Medulla oblongata (tissue), 1 donor: Measurements from ENCODE around the gene RHEB.

ENCODE experiments used
- DNase-seq: peaks from one replicate; pipeline ENCODE4 v3.0.0-alpha.2; 2015; ENCODE audit errors: extremely low spot score

Gene RHEB

GRCh38 chr7:151529842-151530241 lies 10.1 kb upstream of the RHEB start:
- DNase-seq = no peak

GRCh38 chr7:151524845-151525244 lies 5.2 kb upstream of the RHEB start:
- no peak for DNase-seq

GRCh38 chr7:151524331-151524730 lies 4.6 kb upstream of the RHEB start:
- DNase-seq = no peak

DNA sequence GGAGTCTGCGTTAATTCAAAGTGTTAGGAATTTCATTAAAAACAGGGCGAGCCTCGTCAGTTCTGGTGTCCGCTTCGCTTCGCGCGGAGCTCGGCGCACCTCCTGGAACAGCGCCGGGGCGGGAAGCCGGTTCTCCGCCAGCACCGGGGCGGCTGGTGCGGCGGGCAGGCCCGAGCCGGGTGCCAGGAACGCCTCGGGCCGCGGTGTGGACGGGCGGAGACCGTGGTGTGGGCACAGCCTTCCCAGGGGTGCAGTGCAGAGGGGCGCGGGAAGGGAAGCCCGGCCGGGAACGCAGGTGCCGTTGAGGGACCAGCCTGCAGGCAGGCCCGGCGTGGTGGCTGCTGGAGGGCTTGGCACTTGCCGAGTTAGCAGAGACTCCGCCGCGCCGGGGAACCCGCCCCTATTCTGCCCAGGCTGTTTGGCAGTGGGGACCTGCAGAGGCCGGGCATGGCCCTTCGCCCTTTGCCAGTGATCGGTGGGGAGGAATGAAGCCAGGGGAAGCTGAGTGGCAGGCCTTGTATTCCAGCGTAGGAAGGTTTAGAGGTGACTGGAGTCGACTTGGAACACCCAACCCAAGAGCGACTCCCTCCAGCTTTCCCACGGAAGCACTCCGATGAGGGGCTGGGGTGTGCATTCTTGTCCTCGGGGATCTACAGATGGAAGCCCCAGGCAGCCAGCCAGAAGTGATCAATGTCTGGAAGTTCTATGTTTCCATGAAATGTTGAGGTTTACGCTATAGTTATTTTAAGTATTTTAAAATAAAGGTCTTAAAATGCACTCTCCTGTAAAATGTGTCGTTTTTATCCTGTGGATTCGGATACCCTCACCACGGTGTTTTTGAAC lies 945 bp upstream of the RHEB start:
- DNase-seq = peak; percentile 34

- peak; percentile 33 for DNase-seq
Observed at GRCh38 chr7:151518947-151519764, 539 bp downstream of the RHEB start.

GRCh38 chr7:151518105-151518946 lies 1.4 kb downstream of the RHEB start:
- peak; percentile 59 for DNase-seq

GRCh38 chr7:151517601-151518104 lies 2.0 kb downstream of the RHEB start:
- DNase-seq = no peak

DNA sequence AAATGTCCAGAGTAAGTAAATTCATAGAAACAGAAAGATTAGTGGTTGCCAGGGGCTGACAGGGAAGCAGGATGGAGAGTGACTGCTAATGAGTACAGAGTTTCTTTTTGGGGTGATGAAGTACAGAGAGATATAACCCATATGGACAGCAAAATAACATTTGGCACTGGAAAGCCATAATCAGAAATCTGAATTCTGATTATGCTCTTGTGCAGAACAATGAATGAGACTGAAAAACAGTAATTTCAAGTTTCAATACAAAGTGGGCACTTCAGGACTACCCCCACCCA lies 4.5 kb downstream of the RHEB start:
- no peak for DNase-seq

- DNase-seq = no peak
Observed at GRCh38 chr7:151514461-151515275, 5.0 kb downstream of the RHEB start.

DNA sequence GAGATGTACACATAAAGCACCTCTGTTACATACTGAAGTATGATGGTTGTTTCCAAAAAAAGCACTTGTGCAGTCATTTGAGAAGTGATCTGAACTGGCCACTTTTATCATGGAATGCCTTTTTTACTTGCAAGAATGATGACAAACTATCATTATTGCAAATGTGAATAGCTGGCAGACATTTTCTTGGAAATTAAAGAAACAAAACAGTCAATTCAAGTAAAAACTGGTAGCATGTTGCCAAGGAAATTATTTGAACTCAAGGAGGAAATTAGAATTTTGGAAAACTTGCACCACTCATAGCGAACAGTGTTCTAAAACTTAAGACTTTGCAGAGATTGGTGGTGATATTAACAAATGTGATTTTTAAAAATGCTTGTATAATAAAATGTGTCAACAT lies 6.6 kb downstream of the RHEB start:
- DNase-seq = no peak

- DNase-seq = no peak
Observed at GRCh38 chr7:151512353-151512752, 7.3 kb downstream of the RHEB start.

DNA sequence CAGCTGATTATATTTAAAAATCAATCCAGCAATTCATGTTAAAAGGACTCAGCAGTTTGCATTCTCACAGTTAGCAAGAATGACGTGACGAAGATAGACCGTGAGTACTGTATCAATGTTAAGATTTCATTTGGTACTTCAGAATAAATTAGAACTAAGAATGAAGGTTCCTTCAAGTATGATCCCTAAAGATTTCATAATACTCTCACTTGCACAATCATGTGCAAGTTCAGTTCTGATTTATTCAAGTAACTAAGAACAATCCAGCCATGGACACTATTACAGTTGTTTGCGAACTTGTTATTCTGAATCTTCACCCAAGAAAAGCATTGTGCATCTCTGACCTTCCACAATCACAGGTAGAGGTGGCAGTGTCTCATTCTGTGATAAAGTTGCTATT lies 7.7 kb downstream of the RHEB start:
- no peak for DNase-seq

DNA sequence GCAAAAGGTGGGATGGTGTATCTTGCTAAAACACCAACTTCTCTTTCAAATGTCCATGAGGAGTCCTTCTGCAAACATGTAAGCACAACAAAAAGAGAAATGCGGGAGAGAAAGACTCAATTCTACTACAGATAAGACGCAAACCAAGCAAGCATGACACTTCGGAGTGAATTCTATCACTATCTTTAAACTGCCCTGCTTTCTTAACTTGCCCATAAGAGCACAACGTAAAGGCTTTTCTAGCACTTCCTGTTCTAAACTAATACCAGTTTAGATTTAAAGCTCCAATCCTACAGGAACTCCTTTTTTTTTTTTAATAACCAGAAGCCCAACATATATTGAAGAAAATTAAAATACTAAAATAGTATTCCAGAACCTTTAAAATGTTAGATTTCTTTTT lies 8.4 kb downstream of the RHEB start:
- no peak for DNase-seq

- DNase-seq = no peak
Observed at GRCh38 chr7:151509670-151510333, 9.9 kb downstream of the RHEB start.

GRCh38 chr7:151508991-151509390 lies 10.7 kb downstream of the RHEB start:
- no peak for DNase-seq

- no peak for DNase-seq
Observed at GRCh38 chr7:151507806-151508205, 11.9 kb downstream of the RHEB start.

DNA sequence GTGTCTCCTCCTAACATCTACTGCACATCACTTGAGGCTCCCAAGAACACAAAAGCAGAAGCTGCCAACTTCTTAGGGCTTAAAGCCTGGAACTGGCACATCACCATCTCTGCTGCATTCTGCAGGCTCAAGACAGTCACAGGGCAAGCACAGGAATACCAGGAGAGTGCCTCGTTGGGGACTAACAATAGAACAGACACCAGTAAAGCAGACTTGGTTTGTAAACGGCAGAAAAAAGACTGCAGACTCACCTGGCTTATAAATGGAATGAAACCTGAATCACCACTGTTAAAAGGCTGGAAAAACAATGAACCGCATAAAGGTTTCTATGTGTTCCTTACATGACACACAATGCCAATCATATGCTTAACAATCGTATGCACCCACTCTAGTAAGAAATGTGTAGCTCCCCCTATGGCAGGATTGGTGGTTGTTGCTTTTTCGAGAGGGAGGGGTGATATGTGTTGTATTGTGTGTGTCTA lies 12.8 kb downstream of the RHEB start:
- peak; percentile 78 for DNase-seq

DNA sequence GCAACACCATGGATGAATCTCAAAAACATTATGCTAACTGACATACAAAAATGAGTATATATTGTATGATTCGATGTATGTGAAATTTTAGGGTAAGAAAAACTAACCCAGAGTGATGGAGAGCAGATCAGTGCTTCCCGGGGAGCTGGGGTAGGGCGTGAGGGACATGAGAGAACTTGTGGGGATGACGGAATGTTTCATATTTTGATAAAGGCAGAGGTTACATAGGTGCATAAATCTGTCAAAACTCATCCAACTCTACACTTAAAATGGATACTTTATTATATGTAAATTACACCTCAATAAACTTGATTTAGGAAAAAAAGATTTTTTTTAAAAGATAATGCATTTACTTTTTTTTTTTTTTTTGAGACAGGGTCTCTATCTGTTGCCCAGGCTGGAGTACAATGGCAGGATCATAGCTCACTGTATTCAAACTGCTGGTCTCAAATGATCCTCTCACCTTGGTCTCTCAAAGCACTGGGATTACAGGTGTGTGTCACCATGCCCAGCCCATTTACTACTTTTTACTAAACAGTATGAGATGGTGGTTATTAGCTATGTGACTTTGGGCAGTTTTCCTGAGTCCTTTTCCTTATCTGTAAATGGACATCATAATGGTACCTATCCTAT lies 13.7 kb downstream of the RHEB start:
- no peak for DNase-seq

DNA sequence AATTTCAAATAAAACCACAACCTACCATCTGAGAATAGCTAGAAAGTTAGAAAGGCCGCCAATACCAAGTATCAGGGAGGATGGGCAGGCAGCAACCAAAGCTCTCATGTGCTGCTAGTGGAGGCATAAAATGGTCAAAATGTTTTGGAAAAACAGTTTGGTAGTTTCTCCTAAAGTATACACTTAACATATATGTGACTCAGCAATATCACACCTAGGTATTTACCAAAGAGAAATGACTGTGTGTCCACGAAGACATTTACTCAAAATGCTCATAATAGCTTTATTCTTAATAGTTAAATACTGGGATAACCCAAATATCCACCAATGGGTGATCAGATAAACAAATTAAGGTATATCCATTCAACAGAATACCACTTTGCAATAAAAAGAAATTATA lies 14.3 kb downstream of the RHEB start:
- DNase-seq = no peak

DNA sequence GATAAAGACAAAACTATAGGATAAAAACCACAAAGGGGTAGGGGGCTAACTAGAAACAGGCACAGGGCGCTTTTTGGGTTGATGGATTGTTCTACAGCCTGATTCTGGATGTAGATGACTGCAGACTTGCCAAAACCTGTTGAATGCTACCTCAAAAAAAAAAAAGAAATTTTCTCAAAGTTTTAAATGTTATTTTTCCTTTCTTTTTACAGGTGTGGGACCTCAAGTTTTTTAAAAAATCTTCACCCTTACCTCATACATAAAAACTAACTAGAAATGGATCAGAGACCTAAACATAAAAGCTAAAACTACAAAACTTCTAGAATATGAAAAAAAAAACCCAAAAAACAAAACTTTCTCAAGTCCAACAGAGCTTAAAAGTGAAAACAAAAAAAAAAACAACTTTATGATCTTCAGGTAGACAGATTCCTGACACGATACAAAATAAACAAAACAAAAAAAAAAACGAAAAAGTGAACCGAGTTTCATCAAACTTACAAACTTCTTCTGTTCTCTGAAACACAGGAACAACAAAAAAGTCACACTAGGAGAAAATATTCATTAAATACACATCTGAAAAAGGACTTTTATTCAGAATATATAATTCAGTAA lies 14.9 kb downstream of the RHEB start:
- no peak for DNase-seq
